Gastrocnemius medialis (tissue), 4 donors: ENCODE data around the gene KCNIP1.

Experiments used
- POLR2A ChIP-seq, 2 donors: fragments of 450-650 bp; IDR thresholded peaks; one replicate each; pipeline ENCODE4 v1.6.1; 2017; ENCODE audit warnings: antibody characterized with exemption in 2 of 2, mild to moderate bottlenecking in 2 of 2, moderate library complexity in 2 of 2
- TF ChIP-seq, protein P1 (sequence below), 5 experiments: fragments of 450-650 bp in 3 of 5; fragments of 200-600 bp in 2 of 5; sonication (generic) in 2 of 5; IDR thresholded peaks in 4 of 5; conservative IDR thresholded peaks in 1 of 5; 1 replicate in 4 of 5; 2 replicates in 1 of 5; pipeline ENCODE4 v1.5.1; 2016 to 2019; ENCODE audit warnings: antibody characterized with exemption in 5 of 5, mild to moderate bottlenecking in 3 of 5, moderate library complexity in 3 of 5

DNA sequence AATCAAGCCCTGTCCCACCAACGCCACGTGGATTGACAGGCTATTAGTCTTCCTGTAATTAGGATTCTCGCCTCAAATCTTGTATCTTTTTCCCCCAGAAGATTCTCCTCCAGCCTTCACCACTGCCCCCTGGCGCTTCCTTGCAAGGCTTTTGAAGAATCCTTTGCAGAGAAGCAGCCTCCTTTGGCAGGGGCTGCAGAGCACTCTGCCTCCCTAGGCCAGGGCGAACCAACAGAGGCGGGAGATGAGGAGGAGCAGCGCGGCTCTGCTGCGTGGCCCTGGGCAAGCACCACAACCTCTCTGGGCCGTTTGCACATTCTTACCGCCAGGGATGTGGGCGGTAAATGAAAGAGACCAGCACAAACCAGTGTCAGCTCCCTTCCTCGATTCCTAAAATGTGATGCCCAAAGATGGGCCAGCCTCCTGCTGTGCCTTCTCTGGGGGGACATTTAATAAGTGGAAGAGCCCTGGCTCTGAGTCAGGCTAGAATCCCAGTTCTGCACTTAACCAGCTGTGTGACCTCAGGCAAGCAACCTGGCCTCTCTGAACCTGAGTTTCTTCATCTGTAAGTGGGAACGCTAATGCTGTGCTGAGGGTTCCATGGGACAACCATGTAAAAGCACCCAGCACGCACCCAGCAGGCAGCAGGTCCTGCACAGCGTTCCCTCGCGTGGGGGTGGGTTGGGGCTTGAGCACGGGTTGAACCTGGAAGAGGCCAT is 128.6 kb downstream of the KCNIP1 start:
- TF ChIP-seq, protein P1, sequence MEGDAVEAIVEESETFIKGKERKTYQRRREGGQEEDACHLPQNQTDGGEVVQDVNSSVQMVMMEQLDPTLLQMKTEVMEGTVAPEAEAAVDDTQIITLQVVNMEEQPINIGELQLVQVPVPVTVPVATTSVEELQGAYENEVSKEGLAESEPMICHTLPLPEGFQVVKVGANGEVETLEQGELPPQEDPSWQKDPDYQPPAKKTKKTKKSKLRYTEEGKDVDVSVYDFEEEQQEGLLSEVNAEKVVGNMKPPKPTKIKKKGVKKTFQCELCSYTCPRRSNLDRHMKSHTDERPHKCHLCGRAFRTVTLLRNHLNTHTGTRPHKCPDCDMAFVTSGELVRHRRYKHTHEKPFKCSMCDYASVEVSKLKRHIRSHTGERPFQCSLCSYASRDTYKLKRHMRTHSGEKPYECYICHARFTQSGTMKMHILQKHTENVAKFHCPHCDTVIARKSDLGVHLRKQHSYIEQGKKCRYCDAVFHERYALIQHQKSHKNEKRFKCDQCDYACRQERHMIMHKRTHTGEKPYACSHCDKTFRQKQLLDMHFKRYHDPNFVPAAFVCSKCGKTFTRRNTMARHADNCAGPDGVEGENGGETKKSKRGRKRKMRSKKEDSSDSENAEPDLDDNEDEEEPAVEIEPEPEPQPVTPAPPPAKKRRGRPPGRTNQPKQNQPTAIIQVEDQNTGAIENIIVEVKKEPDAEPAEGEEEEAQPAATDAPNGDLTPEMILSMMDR (IDR thresholded peaks at IDR 0.05 in 4 of 5, conservative IDR thresholded peaks at IDR 0.05 in 1 of 5), result no peak
- TF ChIP-seq POLR2A (IDR thresholded peaks at IDR 0.05), result no peak
